Tibial nerve (tissue), 4 donors: ENCODE data around the gene CCIN. TPM values are rescaled to one million over a fixed set of nuclear protein-coding genes. Genes with fewer than 3 reads are reported as not detected.

ENCODE experiments used
- DNase-seq, 2 donors: peaks; one replicate each; pipeline ENCODE4 v3.0.0-alpha.2; 2019; ENCODE audit warnings: low spot score in 2 of 2
- H3K27ac ChIP-seq, 4 donors: fragments of 200-600 bp; sonication (generic) in 3 of 4; one replicate each; pipeline ENCODE4 v1.5.1; 2017 to 2019; ENCODE audit warnings: mild to moderate bottlenecking in 1 of 4
- H3K27me3 ChIP-seq, 2 donors: fragments of 200-600 bp; sonication (generic) in 1 of 2; one replicate each; pipeline versions ENCODE4 v1.5.1 to v1.6.0; 2017 to 2019
- H3K36me3 ChIP-seq, 3 donors: fragments of 200-600 bp; sonication (generic); one replicate each; pipeline ENCODE4 v1.5.1; 2018 to 2019
- H3K4me1 ChIP-seq, 4 donors: fragments of 200-600 bp; sonication (generic) in 3 of 4; one replicate each; pipeline ENCODE4 v1.5.1; 2017 to 2019
- H3K4me3 ChIP-seq, 4 donors: fragments of 200-600 bp; sonication (generic) in 3 of 4; one replicate each; pipeline ENCODE4 v1.5.1; 2017 to 2019; ENCODE audit warnings: mild to moderate bottlenecking in 1 of 4, moderate library complexity in 1 of 4
- H3K9me3 ChIP-seq, 4 donors: fragments of 200-600 bp; sonication (generic) in 3 of 4; one replicate each; pipeline ENCODE4 v1.5.1; 2017 to 2019
- EP300 ChIP-seq, 2 donors: sonication (generic); formaldehyde crosslinking; IDR thresholded peaks; one replicate each; pipeline ENCODE4 v1.6.1; 2017; ENCODE audit warnings: antibody characterized with exemption in 2 of 2, mild to moderate bottlenecking in 1 of 2
- POLR2A ChIP-seq, 2 donors: fragments of 450-650 bp; IDR thresholded peaks; one replicate each; pipeline ENCODE4 v1.6.1; 2017; ENCODE audit warnings: antibody characterized with exemption in 2 of 2, mild to moderate bottlenecking in 2 of 2, moderate library complexity in 2 of 2
- WGBS, 2 donors: methylation state at CpG; one replicate each; pipeline ENCODE4 v1.1.5; 2018; 5-methylcytosine and 5-hydroxymethylcytosine counted together
- total RNA-seq, 4 donors: library from RNA; depleted of rRNA; stranded (reverse); fragments of >200 nt; gene quantifications; one replicate each; pipeline ENCODE4 v1.1.0, GENCODE V29; 2016
- TF ChIP-seq, protein P1 (sequence below), 5 experiments: fragments of 200-600 bp in 3 of 5; fragments of 450-650 bp in 2 of 5; sonication (generic) in 3 of 5; IDR thresholded peaks; one replicate each; pipeline ENCODE4 v1.5.1; 2016 to 2019; ENCODE audit warnings: antibody characterized with exemption in 5 of 5, mild to moderate bottlenecking in 3 of 5, moderate library complexity in 2 of 5

CCIN gene
- total RNA-seq, 4 donors from 2014 or later: not detected

DNA sequence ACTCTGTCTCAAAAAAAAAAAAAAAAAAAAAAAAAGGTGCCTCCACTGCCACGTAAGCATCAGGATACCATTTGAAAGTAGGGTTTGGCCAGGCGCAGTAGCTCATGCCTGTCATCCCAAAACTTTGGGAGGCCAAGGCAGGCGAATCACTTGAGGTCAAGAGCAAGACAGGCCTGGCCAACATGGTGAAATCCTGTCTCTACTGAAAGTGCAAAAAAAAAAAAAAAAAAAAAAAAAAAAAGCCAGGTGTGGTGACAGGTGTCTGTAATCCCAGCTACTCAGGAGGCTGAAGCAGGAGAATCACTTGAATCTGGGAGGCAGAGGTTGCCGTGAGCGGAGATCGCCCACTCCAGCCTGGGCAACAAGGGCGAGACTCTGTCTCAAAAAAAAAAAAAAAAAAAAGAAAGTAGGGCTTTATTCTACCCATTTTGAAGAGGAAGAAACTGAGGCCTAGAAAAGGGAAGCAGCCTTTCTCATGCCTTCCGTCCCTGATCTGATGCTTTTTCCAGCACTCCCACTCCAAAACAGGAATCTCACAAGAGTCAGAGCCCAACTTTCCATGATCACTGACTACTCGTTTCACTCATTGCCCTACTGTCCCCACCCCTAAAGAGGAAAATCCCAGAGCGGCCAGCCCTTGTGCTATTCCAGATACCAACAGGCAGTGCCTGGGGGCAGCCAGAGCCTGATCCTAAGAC lies 16.3 kb upstream of the CCIN start:
- no peaks in the 10 kb centered on the region for H3K9me3 ChIP-seq
- peaks cover 0 to 49% (median 31%) of the 10 kb centered on the region in 4 donors for H3K4me1 ChIP-seq
- H3K27me3 ChIP-seq: no peaks in the 10 kb centered on the region
- H3K27ac ChIP-seq: peak overlapping the region in 2 of 4 donors; percentile 36 to 49
- 86 to 93% methylated on average over 10 of the region's 10 CpGs for WGBS, 2 donors
- no peak for TF ChIP-seq POLR2A (IDR thresholded peaks at IDR 0.05)
- TF ChIP-seq EP300 (IDR thresholded peaks at IDR 0.05): no peak
- TF ChIP-seq, protein P1, sequence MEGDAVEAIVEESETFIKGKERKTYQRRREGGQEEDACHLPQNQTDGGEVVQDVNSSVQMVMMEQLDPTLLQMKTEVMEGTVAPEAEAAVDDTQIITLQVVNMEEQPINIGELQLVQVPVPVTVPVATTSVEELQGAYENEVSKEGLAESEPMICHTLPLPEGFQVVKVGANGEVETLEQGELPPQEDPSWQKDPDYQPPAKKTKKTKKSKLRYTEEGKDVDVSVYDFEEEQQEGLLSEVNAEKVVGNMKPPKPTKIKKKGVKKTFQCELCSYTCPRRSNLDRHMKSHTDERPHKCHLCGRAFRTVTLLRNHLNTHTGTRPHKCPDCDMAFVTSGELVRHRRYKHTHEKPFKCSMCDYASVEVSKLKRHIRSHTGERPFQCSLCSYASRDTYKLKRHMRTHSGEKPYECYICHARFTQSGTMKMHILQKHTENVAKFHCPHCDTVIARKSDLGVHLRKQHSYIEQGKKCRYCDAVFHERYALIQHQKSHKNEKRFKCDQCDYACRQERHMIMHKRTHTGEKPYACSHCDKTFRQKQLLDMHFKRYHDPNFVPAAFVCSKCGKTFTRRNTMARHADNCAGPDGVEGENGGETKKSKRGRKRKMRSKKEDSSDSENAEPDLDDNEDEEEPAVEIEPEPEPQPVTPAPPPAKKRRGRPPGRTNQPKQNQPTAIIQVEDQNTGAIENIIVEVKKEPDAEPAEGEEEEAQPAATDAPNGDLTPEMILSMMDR (IDR thresholded peaks at IDR 0.05): no peak
- H3K4me3 ChIP-seq: no peak overlapping the region
- DNase-seq: no peak
- H3K36me3 ChIP-seq: peaks cover 0 to 12% (median 0%) of the 10 kb centered on the region in 3 donors

DNA sequence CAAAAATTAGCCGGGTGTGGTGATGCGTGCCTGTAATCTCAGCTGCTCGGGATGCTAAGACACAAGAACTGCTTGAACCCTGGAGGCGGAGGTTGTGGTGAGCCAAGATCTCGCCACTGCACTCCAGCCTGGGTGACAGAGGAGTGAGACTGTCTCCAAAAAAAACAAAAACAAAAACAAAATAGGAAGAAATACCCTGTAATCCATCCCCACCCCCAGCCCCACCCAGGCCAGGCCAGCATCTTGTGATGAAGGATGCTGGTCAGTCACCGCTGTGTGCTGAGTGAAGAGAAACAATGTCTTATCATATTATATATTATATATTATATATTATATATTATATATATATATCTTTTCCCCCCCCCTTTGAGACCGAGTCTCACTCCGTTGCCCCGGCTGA lies 15.4 kb upstream of the CCIN start:
- Histone ChIP-seq H3K4me1 (peaks cover 0 to 43% (median 22%) of the 10 kb centered on the region in 4 donors), H3K36me3 (peaks cover 0 to 12% (median 0%) of the 10 kb centered on the region in 3 donors), H3K27me3 (no peaks in the 10 kb centered on the region), H3K4me3 (no peak overlapping the region), H3K27ac (peak overlapping the region in 2 of 4 donors; percentile 58 to 74), H3K9me3 (no peaks in the 10 kb centered on the region)
- WGBS, 2 donors: 70 to 75% methylated on average over 9 of the region's 9 CpGs
- no peak for DNase-seq
- TF ChIP-seq, protein P1 (IDR thresholded peaks at IDR 0.05): no peak
- TF ChIP-seq POLR2A (IDR thresholded peaks at IDR 0.05) (no peak), EP300 (IDR thresholded peaks at IDR 0.05) (no peak)

DNA sequence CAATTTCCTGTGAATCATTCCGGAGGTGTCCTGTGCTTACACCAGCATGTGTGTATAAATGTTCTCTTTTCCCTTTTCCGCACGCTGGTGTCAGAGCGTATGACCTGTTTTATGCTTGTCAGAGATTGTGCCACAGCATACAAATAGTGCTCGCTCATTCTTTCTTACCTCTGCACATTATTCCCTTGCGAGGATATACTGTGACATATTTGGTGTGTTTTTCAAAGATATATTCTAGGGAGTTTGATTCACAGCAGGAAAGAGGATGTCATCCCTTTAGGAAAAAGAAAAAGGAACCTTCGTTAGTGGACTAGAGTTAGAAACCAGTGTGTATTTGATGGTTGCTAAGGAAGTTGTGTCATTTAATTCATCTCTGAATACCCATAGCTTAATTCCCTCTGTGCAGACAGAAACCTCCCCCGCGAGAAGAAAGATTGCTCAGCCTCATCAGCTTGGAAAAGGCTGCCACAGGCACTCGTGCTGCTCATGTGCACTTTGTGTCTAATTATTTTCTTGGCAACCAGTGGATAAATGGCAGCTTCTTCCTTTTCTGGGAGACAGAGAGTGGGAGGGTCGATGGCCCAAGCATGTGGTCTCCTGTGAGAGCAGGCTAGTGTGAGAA lies 14.7 kb upstream of the CCIN start:
- DNase-seq: no peak
- peak overlapping the region in 3 of 4 donors; percentile 45 to 74 (median 58) for H3K27ac ChIP-seq
- no peaks in the 10 kb centered on the region for H3K9me3 ChIP-seq
- peaks cover 0 to 12% (median 0%) of the 10 kb centered on the region in 3 donors for H3K36me3 ChIP-seq
- H3K4me1 ChIP-seq: peaks cover 0 to 36% (median 16%) of the 10 kb centered on the region in 4 donors
- H3K27me3 ChIP-seq: no peaks in the 10 kb centered on the region
- TF ChIP-seq EP300 (IDR thresholded peaks at IDR 0.05) (peak in 1 of 2 donors; percentile 24), POLR2A (IDR thresholded peaks at IDR 0.05) (no peak)
- TF ChIP-seq, protein P1 (IDR thresholded peaks at IDR 0.05): no peak
- WGBS, 2 donors: 29% methylated on average over 11 of the region's 11 CpGs
- H3K4me3 ChIP-seq: no peak overlapping the region

DNA sequence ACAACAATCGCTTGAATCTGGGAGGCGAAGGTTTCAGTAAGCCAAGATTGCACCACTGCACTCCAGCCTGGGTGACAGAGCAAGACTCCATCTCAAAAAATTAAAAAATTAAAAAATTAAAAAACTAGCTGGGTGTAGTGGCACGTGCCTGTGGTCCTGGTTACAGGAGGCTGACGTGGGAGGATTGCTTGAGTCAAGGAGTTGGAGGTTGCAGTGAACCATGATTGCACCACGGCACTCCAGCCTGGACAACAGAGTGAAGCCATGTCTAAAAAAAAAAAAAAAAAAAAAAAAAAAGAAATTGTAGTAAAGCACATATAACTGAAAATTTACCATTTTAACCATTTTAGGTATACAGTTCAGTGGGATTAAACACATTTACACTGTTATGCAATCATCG lies 13.1 kb upstream of the CCIN start:
- Histone ChIP-seq H3K36me3 (peaks cover 0 to 12% (median 0%) of the 10 kb centered on the region in 3 donors), H3K9me3 (no peaks in the 10 kb centered on the region), H3K27ac (no peak overlapping the region), H3K4me3 (no peak overlapping the region), H3K4me1 (peaks cover 0 to 19% (median 8%) of the 10 kb centered on the region in 4 donors), H3K27me3 (no peaks in the 10 kb centered on the region)
- TF ChIP-seq POLR2A (IDR thresholded peaks at IDR 0.05) (no peak), EP300 (IDR thresholded peaks at IDR 0.05) (no peak)
- TF ChIP-seq, protein P1 (IDR thresholded peaks at IDR 0.05): no peak
- no peak for DNase-seq
- 97% methylated on average over 6 of the region's 6 CpGs for WGBS, 2 donors

DNA sequence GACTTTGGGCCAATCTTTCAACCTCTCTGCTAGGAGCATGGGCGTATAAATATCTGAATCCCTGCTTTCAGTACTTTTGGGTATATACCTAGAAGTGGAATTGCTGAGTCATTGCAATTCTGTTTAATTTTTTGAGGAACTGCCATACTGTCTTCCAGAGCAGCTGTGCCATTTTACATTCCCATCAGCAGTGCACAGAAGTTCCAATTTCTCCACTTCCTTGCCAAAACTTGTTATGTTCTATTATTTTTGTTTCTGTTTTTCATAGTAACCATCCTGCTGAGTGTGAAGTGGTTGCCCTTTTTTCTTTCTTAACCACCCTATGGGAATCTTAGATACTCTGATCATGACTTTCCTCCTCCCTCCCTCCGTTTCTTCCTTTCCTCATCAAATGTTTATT lies 11.1 kb upstream of the CCIN start:
- peaks cover 0 to 12% (median 0%) of the 10 kb centered on the region in 3 donors for H3K36me3 ChIP-seq
- no peak overlapping the region for H3K4me3 ChIP-seq
- peak overlapping the region in 1 of 4 donors; percentile 24 for H3K27ac ChIP-seq
- TF ChIP-seq EP300 (IDR thresholded peaks at IDR 0.05) (no peak), POLR2A (IDR thresholded peaks at IDR 0.05) (no peak)
- TF ChIP-seq, protein P1 (IDR thresholded peaks at IDR 0.05): no peak
- no peaks in the 10 kb centered on the region for H3K9me3 ChIP-seq
- peaks cover 0 to 20% (median 7%) of the 10 kb centered on the region in 4 donors for H3K4me1 ChIP-seq
- no peaks in the 10 kb centered on the region for H3K27me3 ChIP-seq
- WGBS, 2 donors: 75 to 86% methylated on average over 2 of the region's 2 CpGs
- no peak for DNase-seq
